ENCODE measurements around the gene INCENP.

Gene INCENP

DNA sequence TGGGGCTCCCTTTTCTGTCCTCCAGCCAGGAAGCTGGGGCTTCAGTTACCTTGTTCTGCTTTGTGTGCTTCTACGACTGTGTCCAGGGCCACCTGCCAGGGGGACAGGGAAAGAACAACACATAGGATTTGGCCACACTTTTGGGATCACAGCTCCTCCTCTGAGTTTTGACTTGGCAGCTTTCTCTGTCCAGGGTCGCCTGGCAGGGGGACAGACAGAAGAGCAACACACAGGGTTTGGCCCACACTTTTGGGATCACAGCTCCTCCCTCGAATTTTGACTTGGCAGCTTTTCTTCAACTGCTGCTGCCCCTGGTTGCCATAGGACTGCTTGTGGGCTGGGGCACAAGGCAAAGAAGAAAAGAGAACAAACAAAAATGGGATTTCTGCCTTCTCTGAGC, 19.1 kb downstream of the INCENP start:
- no peak for FAIRE-seq

DNA sequence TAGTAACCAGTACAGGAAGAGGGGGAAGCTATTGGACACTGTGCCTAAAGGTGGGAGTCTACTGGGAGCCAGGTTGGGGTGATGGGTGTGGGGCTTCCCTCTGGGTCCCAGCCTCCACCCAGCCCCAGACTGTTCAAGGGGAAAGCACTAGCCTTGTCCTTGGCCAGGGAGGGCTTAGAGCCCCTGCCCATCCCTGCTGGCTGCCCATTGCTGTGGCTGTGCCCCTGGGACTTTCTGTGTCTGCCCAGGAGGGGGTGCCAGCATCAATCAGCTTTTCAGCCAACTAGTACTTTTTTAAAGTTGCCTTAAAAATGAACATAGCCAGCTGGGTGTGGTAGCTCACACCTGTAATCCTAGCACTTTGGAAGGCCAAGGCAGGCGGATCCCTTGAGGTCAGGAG, 19.9 kb downstream of the INCENP start:
- no peak for FAIRE-seq

DNA sequence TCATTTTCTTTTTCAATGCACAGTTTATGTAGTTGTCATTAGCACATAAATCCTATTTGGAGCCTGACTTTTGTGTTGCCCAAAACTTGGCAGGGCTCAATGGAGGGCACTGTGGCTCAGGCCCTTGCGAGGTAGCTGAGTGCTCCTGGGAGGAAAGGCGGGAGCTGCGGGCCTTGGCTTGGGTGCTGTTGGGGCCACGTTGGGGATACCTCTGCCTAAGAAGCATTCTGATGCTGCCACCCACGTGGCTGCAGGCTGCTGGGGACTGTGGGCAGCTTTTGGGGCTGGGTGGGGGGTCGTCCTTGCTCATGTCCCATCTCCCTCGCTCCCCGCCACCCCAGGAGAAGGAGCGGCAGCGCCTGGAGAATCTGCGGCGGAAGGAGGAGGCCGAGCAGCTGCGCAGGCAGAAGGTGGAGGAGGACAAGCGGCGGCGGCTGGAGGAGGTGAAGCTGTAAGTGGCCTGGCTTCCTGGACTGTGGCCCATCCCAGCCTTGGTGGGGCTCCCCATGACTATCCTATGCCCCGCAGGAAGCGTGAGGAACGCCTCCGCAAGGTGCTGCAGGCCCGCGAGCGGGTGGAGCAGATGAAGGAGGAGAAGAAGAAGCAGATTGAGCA, 20.9 kb downstream of the INCENP start:
- no peak for FAIRE-seq

DNA sequence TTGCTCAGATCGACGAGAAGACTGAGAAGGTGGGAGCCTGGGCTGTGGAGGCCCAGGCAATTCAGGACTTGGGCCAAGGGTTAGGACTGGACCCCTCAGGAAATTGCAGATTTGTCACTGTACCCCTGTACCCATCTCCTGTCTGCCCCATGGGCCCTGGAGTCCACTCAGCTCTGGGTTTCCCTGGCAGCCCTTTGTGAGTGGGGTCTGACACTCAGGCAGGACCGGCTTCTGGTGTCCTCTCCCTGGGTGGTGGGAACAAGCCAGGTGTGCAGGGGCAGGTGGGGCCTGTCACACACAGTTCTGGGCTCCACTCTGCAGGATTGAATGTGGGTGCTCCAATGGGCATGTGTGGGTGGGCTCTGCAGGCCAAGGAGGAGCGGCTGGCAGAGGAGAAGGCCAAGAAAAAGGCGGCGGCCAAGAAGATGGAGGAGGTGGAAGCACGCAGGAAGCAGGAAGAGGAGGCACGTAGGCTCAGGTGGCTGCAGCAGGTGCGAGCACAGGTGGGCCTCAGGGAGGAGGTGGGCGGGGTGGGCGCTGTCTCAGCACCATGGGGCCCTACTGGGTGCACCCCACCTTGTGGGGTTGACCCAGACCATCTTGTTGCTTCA, 21.6 kb downstream of the INCENP start:
- FAIRE-seq: no peak

DNA sequence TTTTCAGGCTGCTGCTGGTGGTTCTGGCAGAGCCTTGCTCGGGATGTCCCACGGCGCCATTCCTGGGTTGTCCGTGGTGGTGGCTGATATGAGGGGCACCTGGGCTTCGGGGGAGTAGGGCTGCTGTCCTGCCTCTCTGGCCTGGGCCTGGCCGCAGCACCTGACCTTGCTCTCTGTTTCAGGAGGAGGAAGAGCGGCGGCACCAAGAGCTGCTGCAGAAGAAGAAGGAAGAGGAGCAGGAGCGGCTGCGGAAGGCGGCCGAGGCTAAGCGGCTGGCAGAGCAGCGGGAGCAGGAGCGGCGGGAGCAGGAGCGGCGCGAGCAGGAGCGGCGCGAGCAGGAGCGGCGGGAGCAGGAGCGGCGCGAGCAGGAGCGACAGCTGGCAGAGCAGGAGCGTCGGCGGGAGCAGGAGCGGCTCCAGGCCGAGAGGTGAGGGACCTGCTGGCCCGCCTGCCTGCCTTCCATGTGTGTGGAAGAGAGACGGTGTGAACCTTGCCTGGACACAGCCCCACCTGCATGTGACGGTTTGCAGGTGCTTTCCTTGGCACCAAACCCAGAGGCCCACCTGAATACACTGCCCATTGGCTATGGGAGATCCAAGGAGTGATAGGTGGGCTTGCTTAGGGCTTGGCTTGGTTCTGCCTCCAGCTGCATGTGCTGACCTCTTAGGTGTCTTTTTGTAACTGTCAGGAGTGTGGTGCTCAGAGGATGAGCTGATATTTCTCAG, 22.8 kb downstream of the INCENP start:
- no peak for FAIRE-seq

DNA sequence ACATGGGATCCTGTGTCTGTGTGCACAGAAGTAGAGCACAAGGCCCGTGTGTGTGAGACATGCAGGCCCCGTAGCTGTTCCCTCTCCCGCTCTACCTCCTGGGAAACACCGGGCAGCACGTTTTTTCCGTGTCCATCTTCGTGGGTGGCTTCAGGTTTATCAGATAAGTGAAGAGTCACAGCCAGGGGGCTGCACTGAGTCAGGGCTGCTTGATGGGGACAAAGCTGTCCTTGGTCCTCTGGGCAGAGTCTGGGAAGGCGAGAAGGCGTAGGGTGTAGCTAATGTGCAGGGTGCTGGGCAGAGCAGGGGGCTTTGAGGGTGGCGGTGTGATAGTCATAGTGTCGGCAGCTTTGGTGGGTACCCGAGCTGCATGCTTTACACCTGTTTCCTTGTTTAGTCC, 23.7 kb downstream of the INCENP start:
- no peak for FAIRE-seq

DNA sequence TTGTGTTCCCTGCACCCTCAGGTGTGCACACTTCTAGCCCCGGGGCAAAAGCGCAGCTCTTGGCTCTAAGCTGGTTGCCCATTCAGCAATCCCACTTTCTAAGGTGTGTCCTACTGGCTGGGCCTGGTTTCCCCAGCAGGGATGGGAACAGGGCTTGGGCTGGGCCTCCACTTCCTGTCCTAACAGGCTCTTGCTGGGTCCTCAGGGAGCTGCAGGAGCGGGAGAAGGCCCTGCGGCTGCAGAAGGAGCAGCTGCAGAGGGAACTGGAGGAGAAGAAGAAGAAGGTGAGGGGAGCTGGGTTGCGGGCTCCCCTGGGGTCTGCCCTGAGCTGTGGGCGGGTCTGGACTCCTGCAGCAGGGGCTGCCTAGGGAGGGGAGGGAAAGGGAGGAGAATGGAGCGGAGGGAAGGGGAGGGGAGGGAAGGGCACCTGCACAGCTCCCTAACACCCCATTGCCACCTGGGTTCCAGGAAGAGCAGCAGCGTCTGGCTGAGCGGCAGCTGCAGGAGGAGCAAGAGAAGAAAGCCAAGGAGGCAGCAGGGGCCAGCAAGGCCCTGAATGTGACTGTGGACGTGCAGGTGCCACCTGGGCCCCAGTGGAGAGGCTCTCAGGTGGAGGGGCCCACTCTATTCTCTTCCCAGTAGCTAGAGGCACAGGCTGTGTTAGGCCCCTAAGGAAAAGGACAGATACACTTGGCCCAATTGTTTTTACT, 24.6 kb downstream of the INCENP start:
- no peak for FAIRE-seq

DNA sequence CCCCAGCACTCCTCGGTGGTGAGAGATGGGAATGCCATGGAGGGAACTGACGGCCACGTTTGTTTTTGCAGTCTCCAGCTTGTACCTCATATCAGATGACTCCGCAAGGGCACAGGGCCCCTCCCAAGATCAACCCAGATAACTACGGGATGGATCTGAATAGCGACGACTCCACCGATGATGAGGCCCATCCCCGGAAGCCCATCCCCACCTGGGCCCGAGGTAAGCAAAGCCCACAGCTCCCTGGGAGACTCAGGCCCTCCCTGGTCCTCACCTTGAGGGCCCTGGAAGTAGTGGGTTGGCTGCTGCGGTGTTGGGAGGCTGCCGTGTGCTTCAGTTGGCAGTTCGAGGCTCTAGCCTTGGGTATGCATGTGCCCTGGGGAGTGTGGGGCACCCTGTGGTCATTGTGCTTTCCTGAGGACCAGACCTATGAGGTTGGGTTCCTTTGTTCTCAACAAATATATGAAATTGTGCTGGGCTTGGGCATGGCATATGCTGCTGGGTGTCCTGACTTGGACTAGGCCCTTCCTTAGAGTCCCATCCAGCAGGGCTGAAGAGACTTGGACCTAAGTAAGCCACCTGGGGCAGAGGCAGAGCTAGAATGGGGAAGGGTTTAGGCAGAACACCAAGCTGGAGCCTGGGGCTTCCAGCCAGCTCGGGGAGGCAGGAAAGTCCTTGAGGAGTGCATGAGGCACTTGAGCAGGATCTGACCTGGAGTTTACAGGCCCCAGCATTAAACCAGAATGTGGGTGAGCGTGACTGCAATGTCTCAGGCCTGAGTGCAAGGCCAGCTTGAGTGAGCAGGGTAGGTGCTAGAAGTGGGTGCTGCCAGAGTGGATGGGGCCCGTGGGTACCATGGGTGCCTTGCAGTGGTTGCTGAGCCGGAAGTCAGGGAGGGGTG, 26.4 kb downstream of the INCENP start:
- FAIRE-seq: no peak

DNA sequence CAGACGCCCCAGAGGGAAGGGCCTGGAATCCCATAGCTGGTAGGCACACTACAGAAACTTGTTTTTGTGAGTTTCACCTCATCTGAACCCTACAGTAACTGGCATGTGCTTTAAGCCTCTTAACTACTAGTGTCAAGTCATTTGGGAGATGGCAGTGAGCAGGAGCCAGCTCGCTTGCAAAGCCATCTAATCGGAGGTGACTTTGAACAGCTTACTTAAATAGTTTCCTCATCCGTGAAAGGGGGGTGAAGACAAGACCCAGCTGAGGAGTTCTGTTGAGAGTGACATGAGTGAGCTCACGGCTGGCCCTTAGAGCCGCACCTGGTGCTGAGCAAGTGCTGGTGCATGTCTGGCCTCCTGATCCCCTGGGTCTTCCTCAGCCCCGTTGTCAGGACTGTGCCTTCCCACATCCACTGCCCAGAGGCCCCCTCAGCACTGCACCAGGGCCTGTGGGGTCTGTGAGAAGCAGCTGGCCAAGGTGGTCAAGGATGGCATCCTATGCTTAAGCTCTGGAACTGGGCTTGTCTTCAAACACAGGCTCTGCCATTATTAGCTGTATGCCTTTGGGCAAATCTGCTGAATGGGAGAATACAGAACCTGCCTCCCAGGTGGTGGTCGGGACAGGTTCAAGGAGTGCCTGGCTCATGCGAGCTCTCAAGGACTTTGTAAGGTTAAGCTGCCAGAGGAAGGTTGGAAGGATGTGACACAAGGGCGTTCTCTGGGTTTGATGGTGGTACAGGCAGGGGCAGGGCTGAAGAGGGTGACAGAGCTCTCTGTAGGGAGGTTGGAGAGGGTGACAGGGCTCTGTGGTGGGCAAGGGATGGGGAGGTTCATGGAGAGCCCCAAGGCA, 27.3 kb downstream of the INCENP start:
- no peak for FAIRE-seq

DNA sequence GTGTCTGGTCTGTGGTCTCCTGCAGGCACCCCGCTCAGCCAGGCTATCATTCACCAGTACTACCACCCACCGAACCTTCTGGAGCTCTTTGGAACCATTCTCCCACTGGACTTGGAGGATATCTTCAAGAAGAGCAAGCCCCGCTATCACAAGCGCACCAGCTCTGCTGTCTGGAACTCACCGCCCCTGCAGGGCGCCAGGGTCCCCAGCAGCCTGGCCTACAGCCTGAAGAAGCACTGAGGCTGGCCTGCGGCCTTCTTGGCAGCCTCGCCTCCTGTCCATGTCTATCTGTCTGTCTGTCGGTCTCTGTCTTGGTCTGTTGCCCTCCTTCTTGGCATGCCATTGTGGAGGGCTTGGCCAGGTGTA, 27.9 kb downstream of the INCENP start:
- FAIRE-seq: no peak

DNA sequence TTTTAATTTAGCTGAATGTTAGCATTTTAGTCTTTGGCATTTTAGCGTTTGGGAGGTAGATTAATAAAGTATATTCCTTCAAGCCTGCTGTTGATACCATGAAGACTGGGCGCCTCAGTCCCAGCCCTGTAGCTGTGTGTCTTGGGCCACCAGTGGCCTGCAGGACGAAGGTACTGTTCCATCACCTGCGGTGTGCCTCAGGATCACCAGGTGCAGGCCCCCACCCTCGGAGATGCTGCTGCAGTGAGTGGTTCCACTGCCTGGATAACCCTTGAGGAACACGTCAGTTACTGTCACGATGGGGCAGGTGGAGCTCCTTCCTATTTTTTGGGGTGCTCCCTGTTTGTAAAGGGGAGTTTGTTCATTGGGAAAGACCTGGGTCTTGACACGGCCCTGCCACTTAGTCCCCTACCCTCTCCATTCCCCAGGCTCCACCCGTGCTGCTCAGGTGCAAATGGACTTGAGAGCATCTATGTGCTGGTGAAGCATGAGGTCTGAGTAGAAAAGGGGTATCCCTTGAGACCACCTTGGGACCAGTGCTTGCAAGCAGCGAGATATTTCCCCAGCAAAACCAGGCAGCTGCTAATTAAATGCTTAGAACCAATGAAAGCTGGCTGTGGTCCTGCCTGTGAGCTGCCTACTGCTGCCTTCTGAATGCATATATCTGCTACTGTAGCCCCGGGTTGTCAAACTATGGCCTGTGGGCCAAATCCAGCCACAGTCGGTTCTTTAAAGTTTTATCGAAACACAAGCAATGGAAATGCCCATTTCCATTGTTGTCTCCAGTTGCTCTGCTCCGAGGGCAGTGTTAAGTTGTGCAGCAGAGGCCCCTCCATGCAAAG, 28.7 kb downstream of the INCENP start:
- no peak for FAIRE-seq

DNA sequence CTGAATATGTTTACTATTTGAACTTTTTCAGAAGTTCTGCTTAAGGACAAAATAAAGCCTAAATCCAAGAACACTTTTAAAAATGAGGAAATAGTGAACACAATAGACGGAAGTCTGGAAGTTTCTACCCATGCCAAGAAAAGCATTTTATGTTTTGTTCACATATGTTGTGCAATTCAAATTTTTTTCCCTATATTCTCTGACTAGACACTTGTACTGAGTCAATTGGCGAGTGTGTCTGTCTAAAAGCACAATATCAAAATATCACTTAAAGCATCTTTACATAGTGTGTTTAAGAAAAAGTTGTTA, 29.2 kb downstream of the INCENP start:
- FAIRE-seq: no peak

DNA sequence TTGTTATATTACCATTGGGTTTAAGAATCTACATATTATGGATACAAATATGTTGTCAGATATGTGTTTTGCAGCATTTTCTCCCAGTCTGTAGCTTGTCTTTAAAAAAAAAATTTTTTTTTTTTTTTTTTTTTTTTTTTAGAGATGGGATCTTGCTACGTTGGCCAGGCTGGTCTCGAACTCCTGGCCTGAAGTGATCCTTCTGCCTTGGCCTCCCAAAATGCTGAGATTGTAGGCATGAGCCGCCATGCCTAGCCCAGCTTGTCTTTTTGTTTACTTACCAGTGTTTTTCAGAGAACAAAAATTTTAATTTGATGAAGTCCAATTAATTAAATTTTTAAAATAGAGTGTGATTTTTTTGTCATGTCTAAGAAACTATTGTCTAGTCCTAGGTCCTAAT, 29.8 kb downstream of the INCENP start:
- FAIRE-seq: no peak

DNA sequence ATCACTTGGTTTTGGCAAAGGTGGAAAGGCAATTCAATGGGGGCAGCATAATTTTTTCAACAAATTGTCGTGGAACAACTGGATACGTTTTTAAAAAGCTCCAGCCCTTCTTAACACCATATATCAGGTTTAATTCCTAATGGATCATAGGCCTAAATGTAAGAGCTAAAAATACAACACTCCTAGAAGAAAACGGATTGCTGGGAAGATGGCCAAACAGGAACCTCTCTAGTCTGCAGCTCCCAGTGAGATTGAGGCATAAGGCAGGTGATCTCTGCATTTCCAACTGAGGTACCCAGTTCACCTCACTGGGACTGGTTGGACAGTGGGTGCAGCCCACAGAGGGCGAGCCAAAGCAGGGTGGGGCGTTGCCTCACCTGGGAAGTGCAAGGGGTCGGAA, 33.8 kb downstream of the INCENP start:
- FAIRE-seq: no peak

DNA sequence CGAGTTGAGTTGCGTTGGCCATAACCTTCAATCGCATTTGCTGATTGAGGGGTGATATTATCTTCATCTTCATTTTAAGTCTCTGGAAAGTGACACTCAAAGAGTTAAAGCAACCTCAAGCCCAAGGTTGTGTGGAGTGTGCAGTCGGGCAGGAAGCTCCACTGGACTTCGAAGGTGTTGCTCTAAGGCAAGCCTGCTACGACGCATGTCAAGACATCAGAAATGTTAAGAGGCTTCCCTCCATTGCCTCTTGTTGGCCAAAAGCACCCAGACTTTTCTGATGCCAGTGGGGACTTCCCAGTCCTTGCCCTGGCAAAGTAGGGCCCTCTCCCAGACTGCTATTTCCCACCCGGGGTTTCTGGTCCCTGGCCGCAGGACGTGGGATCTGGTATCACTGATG, 42.6 kb downstream of the INCENP start:
- FAIRE-seq: no peak

DNA sequence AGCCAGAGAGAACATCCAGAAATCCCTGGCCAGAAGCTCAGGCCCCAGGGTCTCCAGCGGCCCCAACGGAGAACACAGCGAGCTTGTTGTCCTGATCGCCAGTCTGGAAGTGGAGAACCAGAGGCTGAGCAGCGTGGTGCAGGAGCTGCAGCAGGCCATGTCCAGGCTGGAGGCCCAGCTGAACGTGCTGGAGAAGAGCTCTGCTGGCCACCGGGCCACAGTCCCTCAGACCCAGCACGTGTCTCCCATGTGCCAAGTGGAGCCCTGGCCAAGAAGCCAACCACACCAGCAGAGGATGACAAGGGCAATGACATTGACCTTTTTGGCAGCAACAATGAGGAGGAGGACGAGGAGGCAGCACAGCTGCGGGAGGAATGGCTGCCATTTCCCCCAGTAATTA, 45.6 kb downstream of the INCENP start:
- FAIRE-seq: no peak

DNA sequence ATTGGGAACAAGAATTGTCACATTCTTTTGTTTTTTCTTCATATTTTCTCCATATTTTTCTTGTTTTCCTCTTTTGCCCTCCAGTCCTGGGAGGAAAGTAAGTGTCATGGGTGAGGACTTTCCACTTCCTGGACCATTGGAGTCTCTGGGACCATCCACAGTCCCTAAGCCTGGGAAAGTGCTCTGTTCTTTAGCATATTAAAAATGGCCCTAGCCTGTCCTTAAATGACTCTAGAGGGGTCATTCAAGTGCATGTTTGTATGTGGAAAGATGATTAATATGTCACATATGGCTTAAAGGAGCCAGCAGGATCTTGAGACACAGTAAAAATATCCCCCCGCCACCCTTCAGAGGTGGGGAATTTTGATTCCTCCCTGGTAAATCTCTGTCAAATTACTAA, 46.1 kb downstream of the INCENP start:
- FAIRE-seq: no peak

DNA sequence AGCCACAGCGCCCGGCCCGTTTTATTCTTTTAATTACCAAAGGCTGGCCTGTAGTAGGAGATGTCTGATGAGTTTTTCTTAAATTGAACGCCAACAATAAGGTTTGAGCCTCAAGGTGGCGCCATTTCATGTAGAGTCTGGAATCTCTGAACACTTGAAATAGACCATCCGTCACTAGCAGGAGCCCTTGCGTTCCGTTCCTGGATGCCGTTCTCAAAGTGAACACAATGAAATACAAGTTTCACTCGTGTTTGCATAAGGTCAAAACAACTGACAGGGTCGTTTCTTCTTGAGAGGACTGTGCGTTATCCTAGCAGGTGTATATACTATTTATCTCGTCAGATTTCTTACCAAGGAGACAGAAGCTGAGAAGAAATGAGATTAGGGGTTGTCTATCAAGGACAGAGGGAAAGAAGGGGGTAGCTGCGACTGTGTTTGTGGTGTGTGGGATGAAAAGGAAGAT, 47.5 kb downstream of the INCENP start:
- peak; percentile 48 for FAIRE-seq

DNA sequence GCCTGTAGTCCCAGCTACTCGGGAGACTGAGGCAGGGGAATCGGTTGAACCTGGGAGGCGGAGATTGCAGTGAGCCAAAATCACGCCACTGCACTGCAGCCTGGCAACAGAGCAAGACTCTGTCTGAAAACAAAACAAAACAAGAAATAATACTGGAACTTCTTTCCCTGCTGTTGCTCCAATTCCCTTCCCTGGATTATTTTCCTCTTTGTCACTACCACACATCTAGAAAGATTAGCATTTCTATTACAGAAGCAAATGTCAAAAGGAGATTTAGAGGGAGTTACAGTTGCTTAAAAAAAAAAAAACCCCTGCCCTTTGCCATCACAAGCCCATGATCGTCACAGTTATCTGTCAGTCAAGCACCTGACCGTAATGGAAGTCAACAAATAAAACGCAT, 48.5 kb downstream of the INCENP start:
- FAIRE-seq: no peak

DNA sequence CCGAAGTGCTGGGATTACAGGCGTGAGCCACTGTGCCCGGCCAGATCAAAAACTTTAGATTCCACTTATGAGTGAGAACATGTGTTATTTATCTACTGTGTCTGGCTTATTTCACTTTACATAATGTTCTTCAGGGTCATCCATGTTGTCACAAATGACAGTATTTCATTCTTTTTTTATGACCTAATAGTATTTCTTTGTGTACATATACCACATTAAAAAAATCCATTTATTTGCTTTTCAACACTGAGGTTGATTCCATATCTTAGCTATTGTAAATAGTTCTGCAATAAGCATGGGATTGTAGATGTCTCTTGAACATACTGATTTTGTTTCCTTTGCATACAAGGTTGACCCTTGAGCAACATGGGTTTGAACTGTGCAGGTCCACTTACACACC, 53.0 kb downstream of the INCENP start:
- FAIRE-seq: no peak

DNA sequence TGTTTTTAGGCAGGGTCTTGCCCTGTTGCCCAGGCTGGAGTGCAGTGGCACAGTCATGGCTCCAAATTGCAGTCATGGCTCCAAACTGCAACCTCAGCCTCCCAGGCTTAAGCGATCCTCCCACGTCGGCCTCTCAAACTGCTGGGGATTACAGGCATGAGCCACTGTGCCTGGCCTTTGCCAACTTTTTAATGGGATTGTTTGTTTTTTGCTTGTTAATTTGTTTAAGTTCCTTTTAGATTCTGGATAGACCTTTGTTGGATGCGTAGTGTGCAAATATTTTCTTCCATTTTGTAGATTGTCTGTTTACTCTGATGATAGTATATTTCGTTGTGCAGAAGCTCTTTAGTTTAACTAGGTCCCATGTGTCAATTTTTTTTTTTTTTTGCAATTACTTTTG, 56.2 kb downstream of the INCENP start:
- FAIRE-seq: no peak

Data from endometrium (tissue), 2 donors.